Calu3 (cell line): ENCODE data around the gene PKIG. TPM values are rescaled to one million over a fixed set of nuclear protein-coding genes. Genes with fewer than 3 reads are reported as not detected.

ENCODE experiments used
- BruUV-seq: library from RNA; stranded (reverse); fragments of 400-500 nt; replicated peaks from 2 replicates; lab custom pipeline; 2021; lab: Mats Ljungman, UMichigan
- CTCF ChIA-PET: fragments of 300-600 bp; sonication (Branson Sonifier 250); formaldehyde crosslinking; loops from one replicate; lab custom pipeline; 2022; ENCODE audit warnings: antibody characterized with exemption; lab: Charles Lee
- DNase-seq: peaks from one replicate; pipeline ENCODE4 v3.0.0; 2022
- H3K27ac Mint-ChIP-seq: one replicate; pipeline ENCODE4 v1.8.0; 2022; ENCODE audit warnings: mixed read lengths; ENCODE audit not compliant: unreplicated experiment
- H3K27me3 Mint-ChIP-seq: one replicate; pipeline ENCODE4 v1.8.0; 2022; ENCODE audit warnings: mixed read lengths; ENCODE audit not compliant: unreplicated experiment
- H3K36me3 Mint-ChIP-seq: one replicate; pipeline ENCODE4 v1.8.0; 2022; ENCODE audit warnings: mild to moderate bottlenecking, moderate library complexity, mixed read lengths; ENCODE audit not compliant: insufficient read depth, unreplicated experiment
- H3K4me1 Mint-ChIP-seq: one replicate; pipeline ENCODE4 v1.8.0; 2022; ENCODE audit warnings: mild to moderate bottlenecking, low read depth, mixed read lengths; ENCODE audit not compliant: unreplicated experiment
- H3K4me3 Mint-ChIP-seq: one replicate; pipeline ENCODE4 v1.8.0; 2022; ENCODE audit warnings: mild to moderate bottlenecking, low read depth, moderate library complexity, mixed read lengths; ENCODE audit not compliant: unreplicated experiment
- H3K9me3 Mint-ChIP-seq: one replicate; pipeline ENCODE4 v1.8.0; 2022; ENCODE audit warnings: low read depth, mixed read lengths; ENCODE audit not compliant: unreplicated experiment
- CTCF ChIP-seq: fragments of 200-600 bp; IDR thresholded peaks from one replicate; pipeline ENCODE4 v1.8.0; 2022; ENCODE audit warnings: antibody characterized with exemption; ENCODE audit not compliant: unreplicated experiment
- intact Hi-C: fragments of 100-400 bp; cut with micrococcal nuclease; formaldehyde crosslinking; loops from one replicate; pipeline ENCODE4 v1.10.0; 2022; ENCODE audit not compliant: unreplicated experiment
- total RNA-seq: library from RNA; stranded (reverse); gene quantifications from 2 replicates; pipeline ENCODE4 v1.2.3, GENCODE V29; 2022

The PKIG gene
- total RNA-seq, 1 experiment from 2014 or later, result 6.6 TPM

- CTCF ChIA-PET, result interaction anchor here (1.0 kb wide), 1 partner anchor 9 kb away, joined by 3 read pairs; no protein-coding TSS in a partner anchor
- no TSS peak for BruUV-seq
- H3K27ac Mint-ChIP-seq, result no peak overlapping the region
Measured at GRCh38 chr20:44633872-44634600, 51.7 kb downstream of the PKIG start.

GRCh38 chr20:44635877-44636276 is 53.5 kb downstream of the PKIG start:
- no peak for TF ChIP-seq CTCF
- CTCF ChIA-PET, result interaction anchor here (0.8 kb wide), 1 partner anchor 48 kb away, joined by 3 read pairs; no protein-coding TSS in a partner anchor
- Mint-ChIP-seq H3K9me3 (no peaks in the 10 kb centered on the region), H3K4me3 (no peak overlapping the region), H3K4me1 (peaks cover 2% of the 10 kb centered on the region), H3K27me3 (peaks cover 11% of the 10 kb centered on the region), H3K27ac (no peak overlapping the region), H3K36me3 (no peaks in the 10 kb centered on the region)
- intact Hi-C loops, result no loop called here
- no peak for DNase-seq
- no TSS peak for BruUV-seq

More at GRCh38 chr20:44633872-44634600, 51.7 kb downstream of the PKIG start:
- Mint-ChIP-seq H3K36me3 (no peaks in the 10 kb centered on the region), H3K27me3 (peaks cover 12% of the 10 kb centered on the region), H3K4me1 (no peaks in the 10 kb centered on the region), H3K4me3 (no peak overlapping the region), H3K9me3 (no peaks in the 10 kb centered on the region)
- no peak for DNase-seq
- intact Hi-C loops, result no loop called here
- no peak for TF ChIP-seq CTCF

- peaks cover 12% of the 10 kb centered on the region for H3K4me1 Mint-ChIP-seq
- no peak for DNase-seq
- no peak overlapping the region for H3K4me3 Mint-ChIP-seq
- intact Hi-C loops, result no loop called here
- CTCF ChIA-PET, result no interaction called here
- TF ChIP-seq CTCF, result no peak
- no peaks in the 10 kb centered on the region for H3K36me3 Mint-ChIP-seq
- H3K27ac Mint-ChIP-seq, result no peak overlapping the region
- no peaks in the 10 kb centered on the region for H3K27me3 Mint-ChIP-seq
- H3K9me3 Mint-ChIP-seq, result no peaks in the 10 kb centered on the region
- BruUV-seq, result no TSS peak
Measured at GRCh38 chr20:44637042-44637441, 54.7 kb downstream of the PKIG start.

- Mint-ChIP-seq H3K27me3 (no peaks in the 10 kb centered on the region), H3K4me1 (peaks cover 19% of the 10 kb centered on the region), H3K27ac (no peak overlapping the region), H3K9me3 (no peaks in the 10 kb centered on the region), H3K36me3 (no peaks in the 10 kb centered on the region), H3K4me3 (no peak overlapping the region)
- TF ChIP-seq CTCF, result no peak
- intact Hi-C loops, result no loop called here
- no TSS peak for BruUV-seq
- no peak for DNase-seq
- CTCF ChIA-PET, result interaction anchor here (0.6 kb wide), 1 partner anchor 66 kb away, joined by 3 read pairs; no protein-coding TSS in a partner anchor
Measured at GRCh38 chr20:44637522-44638372, 55.4 kb downstream of the PKIG start.
